Tibial nerve (tissue), 3 donors: ENCODE measurements around the gene CLK2.

Experiments used
- CTCF ChIP-seq, 5 experiments: fragments of 200-600 bp in 3 of 5; fragments of 450-650 bp in 2 of 5; sonication (generic) in 3 of 5; IDR thresholded peaks; one replicate each; pipeline ENCODE4 v1.5.1; 2016 to 2019; ENCODE audit warnings: antibody characterized with exemption in 5 of 5, mild to moderate bottlenecking in 3 of 5, moderate library complexity in 2 of 5
- POLR2A ChIP-seq, 2 donors: fragments of 450-650 bp; IDR thresholded peaks; one replicate each; pipeline ENCODE4 v1.6.1; 2017; ENCODE audit warnings: antibody characterized with exemption in 2 of 2, mild to moderate bottlenecking in 2 of 2, moderate library complexity in 2 of 2

GRCh38 chr1:155261493-155261851 is 11.8 kb downstream of the CLK2 start:
- TF ChIP-seq CTCF (IDR thresholded peaks at IDR 0.05) (no peak), POLR2A (IDR thresholded peaks at IDR 0.05) (no peak)
